B cell (primary cell): ENCODE results near the gene KRTAP2-3.

Experiments used
- EZH2 ChIP-seq: IDR thresholded peaks from 2 replicates; pipeline ENCODE4 v1.6.1; 2012; ENCODE audit warnings: borderline replicate concordance, low read depth, mild to moderate bottlenecking, moderate library complexity, low read length; ENCODE audit not compliant: insufficient read depth, poor library complexity, severe bottlenecking
- TF ChIP-seq, protein P1 (sequence below): fragments of 200-600 bp; IDR thresholded peaks from one replicate; pipeline ENCODE4 v1.8.0; 2022; ENCODE audit warnings: antibody characterized with exemption, mild to moderate bottlenecking

DNA sequence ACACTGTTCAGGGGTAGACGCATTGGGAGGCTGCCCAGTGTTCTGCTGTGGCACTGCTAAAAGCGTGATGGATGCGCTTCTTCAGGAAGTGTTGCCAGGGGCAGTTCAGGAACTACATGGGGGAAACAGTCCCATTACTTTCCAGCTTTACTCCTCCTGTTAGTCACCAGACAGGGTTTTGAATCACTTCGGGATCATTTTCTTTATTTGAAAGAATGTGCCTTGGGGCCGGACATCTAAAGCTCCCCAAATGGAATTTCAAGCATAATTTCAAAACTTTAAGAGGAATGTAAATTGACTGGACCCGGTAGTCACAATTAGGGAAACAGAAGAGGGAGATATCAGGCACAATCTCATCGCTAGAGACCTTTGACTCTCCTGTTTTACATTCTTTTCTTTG is 11.5 kb downstream of the KRTAP2-3 start:
- TF ChIP-seq, protein P1, sequence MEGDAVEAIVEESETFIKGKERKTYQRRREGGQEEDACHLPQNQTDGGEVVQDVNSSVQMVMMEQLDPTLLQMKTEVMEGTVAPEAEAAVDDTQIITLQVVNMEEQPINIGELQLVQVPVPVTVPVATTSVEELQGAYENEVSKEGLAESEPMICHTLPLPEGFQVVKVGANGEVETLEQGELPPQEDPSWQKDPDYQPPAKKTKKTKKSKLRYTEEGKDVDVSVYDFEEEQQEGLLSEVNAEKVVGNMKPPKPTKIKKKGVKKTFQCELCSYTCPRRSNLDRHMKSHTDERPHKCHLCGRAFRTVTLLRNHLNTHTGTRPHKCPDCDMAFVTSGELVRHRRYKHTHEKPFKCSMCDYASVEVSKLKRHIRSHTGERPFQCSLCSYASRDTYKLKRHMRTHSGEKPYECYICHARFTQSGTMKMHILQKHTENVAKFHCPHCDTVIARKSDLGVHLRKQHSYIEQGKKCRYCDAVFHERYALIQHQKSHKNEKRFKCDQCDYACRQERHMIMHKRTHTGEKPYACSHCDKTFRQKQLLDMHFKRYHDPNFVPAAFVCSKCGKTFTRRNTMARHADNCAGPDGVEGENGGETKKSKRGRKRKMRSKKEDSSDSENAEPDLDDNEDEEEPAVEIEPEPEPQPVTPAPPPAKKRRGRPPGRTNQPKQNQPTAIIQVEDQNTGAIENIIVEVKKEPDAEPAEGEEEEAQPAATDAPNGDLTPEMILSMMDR, result no peak
- TF ChIP-seq EZH2, result no peak
